Activated CD4-positive, alpha-beta T cell treated with anti-CD3 and anti-CD28 coated beads, Interleukin-2, amount 10 ng/mL, durations not matched to agents 7 days and 5 days (primary cell): Measurements from ENCODE around the gene FOXD3. TPM values are rescaled to one million over a fixed set of nuclear protein-coding genes. Genes with fewer than 3 reads are reported as not detected.

ENCODE experiments used
- microRNA-seq: library from miRNA; unstranded; fragments of <30 nt; microRNA quantifications from one replicate; pipeline ENCODE4 v1.2.0, GENCODE V29; 2021; ENCODE audit warnings: borderline microRNAs expressed, borderline replicate concordance
- total RNA-seq, 2 experiments: library from RNA; stranded (reverse); gene quantifications; one replicate each; pipeline ENCODE4 v1.2.3, GENCODE V29; 2021

FOXD3 gene
- total RNA-seq, 2 experiments from 2014 or later, result not detected

Small RNAs within 50 kb of the gene (microRNA-seq; reads per million reads assigned to microRNA genes)
- not detected for gene MIR6068

Other genes with a start within 250 kb of the FOXD3 start
- gene ALG6, start 45.1 kb downstream of the FOXD3 start, total RNA-seq, result 10 to 100 TPM; 26.9 to 28.9 TPM
- 10 to 100 TPM; 58.7 to 70.3 TPM for gene ITGB3BP, start 200.7 kb downstream of the FOXD3 start, total RNA-seq
- gene EFCAB7, start 201.0 kb downstream of the FOXD3 start, total RNA-seq, result 1 to 10 TPM; 9.6 to 9.7 TPM